Neural cell (in vitro differentiated cells): ENCODE data around the gene LARP1.

Source experiments
- CTCF ChIP-seq: fragments of 450-650 bp; IDR thresholded peaks from 2 replicates; pipeline ENCODE4 v1.5.1; 2014; ENCODE audit warnings: antibody characterized with exemption, mild to moderate bottlenecking, moderate library complexity; ENCODE audit not compliant: poor library complexity, severe bottlenecking
- EP300 ChIP-seq: fragments of 450-650 bp; conservative IDR thresholded peaks from 2 replicates; pipeline ENCODE4 v1.6.1; 2014; ENCODE audit warnings: antibody characterized with exemption, mild to moderate bottlenecking, moderate library complexity; ENCODE audit not compliant: poor library complexity, severe bottlenecking
- EZH2 ChIP-seq: fragments of 200-600, 300-800 bp; shearing (Covaris generic), sonication (generic); IDR thresholded peaks from 2 replicates; pipeline ENCODE4 v1.6.1; 2014; ENCODE audit warnings: antibody characterized with exemption, low read length, borderline replicate concordance, mild to moderate bottlenecking; ENCODE audit not compliant: insufficient read depth, poor library complexity, severe bottlenecking
- RAD21 ChIP-seq: fragments of 450-650 bp; conservative IDR thresholded peaks from 2 replicates; pipeline ENCODE4 v1.6.1; 2014; ENCODE audit warnings: antibody characterized with exemption, mild to moderate bottlenecking, moderate library complexity
- REST ChIP-seq: IDR thresholded peaks from 2 replicates; pipeline ENCODE4 v1.6.1; 2012; ENCODE audit warnings: borderline replicate concordance
- TAF1 ChIP-seq: IDR thresholded peaks from 2 replicates; pipeline ENCODE4 v1.6.1; 2012; ENCODE audit warnings: low read depth

- TF ChIP-seq CTCF (no peak), EZH2 (no peak), TAF1 (no peak), EP300 (no peak), REST (no peak), RAD21 (no peak)
Observed at GRCh38 chr5:154830596-154830995, 75.4 kb downstream of the LARP1 start.
